Prostate gland (tissue), 2 donors: ENCODE results near the gene SFMBT1.

Source experiments
- POLR2A ChIP-seq: fragments of 450-650 bp; IDR thresholded peaks from one replicate; pipeline ENCODE4 v1.6.1; 2016; ENCODE audit warnings: antibody characterized with exemption, mild to moderate bottlenecking
- POLR2AphosphoS5 ChIP-seq: sonication (generic); formaldehyde crosslinking; IDR thresholded peaks from one replicate; pipeline ENCODE4 v1.6.1; 2017; ENCODE audit warnings: antibody characterized with exemption
- TF ChIP-seq, protein P1 (sequence below), 4 experiments: fragments of 200-600 bp in 2 of 4; fragments of 450-650 bp in 2 of 4; sonication (generic) in 2 of 4; IDR thresholded peaks; 1 replicate in 3 of 4; 2 replicates in 1 of 4; pipeline ENCODE4 v1.5.1; 2016 to 2019; ENCODE audit warnings: antibody characterized with exemption in 4 of 4, mild to moderate bottlenecking in 2 of 4, moderate library complexity in 2 of 4

DNA sequence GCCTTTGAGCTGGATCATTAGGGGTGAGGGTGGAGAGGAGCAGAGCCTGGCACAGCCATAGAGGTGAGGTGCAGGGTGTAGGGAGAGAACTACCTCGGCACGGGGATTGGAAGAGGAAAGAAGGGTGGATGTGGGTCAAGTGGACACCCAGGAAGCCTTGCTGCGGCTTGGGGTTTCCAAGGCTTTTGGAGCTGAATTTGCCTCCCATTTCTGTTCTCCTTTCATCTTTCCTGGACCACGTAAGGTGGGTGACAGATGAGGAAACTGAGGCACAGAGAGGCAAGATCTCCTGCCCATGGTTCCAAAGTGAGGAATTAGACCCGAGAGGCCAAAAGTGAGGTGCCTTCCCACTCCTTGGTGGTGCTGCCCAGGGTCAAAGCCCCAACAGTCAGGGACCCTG lies 35.4 kb upstream of the SFMBT1 start:
- TF ChIP-seq, protein P1, sequence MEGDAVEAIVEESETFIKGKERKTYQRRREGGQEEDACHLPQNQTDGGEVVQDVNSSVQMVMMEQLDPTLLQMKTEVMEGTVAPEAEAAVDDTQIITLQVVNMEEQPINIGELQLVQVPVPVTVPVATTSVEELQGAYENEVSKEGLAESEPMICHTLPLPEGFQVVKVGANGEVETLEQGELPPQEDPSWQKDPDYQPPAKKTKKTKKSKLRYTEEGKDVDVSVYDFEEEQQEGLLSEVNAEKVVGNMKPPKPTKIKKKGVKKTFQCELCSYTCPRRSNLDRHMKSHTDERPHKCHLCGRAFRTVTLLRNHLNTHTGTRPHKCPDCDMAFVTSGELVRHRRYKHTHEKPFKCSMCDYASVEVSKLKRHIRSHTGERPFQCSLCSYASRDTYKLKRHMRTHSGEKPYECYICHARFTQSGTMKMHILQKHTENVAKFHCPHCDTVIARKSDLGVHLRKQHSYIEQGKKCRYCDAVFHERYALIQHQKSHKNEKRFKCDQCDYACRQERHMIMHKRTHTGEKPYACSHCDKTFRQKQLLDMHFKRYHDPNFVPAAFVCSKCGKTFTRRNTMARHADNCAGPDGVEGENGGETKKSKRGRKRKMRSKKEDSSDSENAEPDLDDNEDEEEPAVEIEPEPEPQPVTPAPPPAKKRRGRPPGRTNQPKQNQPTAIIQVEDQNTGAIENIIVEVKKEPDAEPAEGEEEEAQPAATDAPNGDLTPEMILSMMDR (IDR thresholded peaks at IDR 0.05): no peak
- TF ChIP-seq POLR2AphosphoS5 (no peak), POLR2A (no peak)
